Ureter (tissue), 1 donor: ENCODE results near the gene GPR143. TPM values are rescaled to one million over a fixed set of nuclear protein-coding genes. Genes with fewer than 3 reads are reported as not detected.
A peak's percentile ranks its signal among the peaks of the same experiment; 100 is the strongest.
"Not testable (repeated sequence)": the region's sequence is repeated elsewhere in the genome, so short reads cannot be mapped to it uniquely, and the experiment has no call there.

ENCODE experiments used
- DNase-seq: peaks from one replicate; pipeline ENCODE4 v3.0.0-alpha.2; 2020; ENCODE audit warnings: low spot score
- total RNA-seq: library from RNA; stranded (reverse); gene quantifications from one replicate; pipeline ENCODE4 v1.2.4, GENCODE V29; 2023
- donor health status: DM: yes; HTN: yes; CAD: no.

Gene GPR143
- total RNA-seq, 1 donor from 2014 or later, result 3.7 TPM

GRCh38 chrX:9768321-9768839 is 2.7 kb upstream of the GPR143 start:
- DNase-seq, result not testable (repeated sequence)

DNA sequence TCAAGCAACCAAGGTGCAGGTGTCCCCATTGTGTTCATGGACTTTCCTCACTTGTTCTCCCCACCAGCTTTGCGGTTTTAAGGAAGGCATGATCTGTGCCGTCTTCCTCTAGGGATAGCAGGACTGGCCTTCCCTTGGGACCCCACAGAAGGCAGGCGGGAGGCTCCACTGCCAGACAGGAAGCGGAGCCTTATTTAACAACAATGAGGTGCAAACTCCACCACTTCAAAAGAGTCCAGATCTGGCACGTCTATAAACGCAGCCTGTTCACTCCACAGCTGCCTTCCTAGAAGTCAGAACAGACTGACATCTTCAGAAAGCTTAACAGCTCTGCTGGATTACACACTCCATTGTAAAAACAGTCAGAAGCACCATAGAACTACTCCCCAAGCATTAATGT is 1.7 kb upstream of the GPR143 start:
- no peak for DNase-seq

- no peak for DNase-seq
These were observed 443 bp downstream of the GPR143 start for GRCh38 chrX:9765072-9765736.

GRCh38 chrX:9759337-9759736 is 6.3 kb downstream of the GPR143 start:
- no peak for DNase-seq

- no peak for DNase-seq
These were observed 7.5 kb downstream of the GPR143 start for GRCh38 chrX:9758021-9758638.

DNA sequence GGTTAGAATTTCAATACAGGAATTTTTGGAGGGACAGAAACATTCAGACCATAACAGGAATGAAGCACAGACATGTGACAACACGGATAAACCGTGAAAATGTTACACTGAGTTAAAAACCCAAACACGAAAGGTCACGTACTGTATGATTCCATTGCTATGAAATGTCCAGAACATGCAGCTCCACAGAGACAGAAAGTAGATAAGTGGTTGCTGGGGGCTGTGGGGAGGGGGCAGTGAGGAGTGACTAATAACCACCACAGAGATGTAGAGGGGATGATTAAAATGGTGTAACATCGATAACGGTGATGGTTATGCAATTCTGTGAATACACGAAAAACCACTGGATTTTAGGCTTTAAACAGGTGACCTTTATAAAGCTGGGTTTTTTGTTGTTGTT is 8.3 kb downstream of the GPR143 start:
- no peak for DNase-seq

- DNase-seq, result no peak
These were observed 16.4 kb downstream of the GPR143 start for GRCh38 chrX:9749146-9749692.

DNA sequence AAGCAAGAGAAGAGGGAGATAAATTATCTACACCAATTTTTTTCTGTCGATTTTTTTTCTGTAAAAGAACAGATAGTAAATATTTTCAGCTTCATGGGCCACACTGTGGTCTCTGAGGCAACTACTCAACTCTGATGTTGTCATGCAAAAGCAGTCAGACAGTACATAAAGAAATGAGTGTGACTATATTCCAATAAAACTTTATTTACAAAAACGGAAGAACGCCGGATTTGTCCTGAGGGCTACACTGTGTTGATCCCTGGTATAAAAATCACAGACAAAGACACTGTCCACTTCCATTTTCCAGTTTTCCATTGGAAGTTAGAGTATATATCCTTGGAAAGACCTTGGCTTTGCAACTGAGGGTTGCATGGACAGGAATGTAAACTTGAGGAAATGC is 18.0 kb downstream of the GPR143 start:
- DNase-seq, result no peak

DNA sequence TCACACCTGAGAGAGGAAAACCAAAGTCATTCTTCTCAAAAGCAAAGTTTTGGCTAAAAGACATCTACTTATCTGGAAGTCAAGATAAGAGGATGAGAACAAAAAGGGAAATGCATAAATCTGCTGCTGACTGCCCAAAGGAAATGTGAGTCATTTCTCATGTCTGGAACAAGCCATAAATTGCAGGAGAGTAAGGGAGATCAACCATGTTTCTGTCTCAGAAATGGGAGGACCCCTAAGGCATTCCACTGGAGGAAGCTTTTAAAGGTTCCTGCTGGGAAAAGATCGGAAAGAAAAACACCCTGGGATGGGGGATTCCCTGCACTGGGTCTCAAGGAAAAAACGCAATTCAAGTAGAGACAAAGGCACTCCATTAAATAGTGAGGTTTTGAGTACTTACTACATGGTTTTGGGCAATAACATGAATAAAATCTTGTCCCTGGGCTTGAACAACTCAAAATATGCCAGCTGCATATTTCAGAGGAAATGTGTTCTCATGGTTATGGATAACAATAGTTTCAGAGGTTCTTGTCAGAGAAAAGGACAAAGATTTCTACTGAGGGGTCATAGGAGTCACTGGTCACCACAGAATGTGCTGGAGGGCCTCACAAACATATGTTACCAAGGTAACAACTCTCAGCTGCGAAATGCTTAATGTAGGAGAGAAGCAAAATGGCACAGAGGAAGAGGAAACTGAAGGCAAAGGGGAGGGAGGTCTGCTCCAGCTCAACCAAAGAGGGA is 19.3 kb downstream of the GPR143 start:
- no peak for DNase-seq

DNA sequence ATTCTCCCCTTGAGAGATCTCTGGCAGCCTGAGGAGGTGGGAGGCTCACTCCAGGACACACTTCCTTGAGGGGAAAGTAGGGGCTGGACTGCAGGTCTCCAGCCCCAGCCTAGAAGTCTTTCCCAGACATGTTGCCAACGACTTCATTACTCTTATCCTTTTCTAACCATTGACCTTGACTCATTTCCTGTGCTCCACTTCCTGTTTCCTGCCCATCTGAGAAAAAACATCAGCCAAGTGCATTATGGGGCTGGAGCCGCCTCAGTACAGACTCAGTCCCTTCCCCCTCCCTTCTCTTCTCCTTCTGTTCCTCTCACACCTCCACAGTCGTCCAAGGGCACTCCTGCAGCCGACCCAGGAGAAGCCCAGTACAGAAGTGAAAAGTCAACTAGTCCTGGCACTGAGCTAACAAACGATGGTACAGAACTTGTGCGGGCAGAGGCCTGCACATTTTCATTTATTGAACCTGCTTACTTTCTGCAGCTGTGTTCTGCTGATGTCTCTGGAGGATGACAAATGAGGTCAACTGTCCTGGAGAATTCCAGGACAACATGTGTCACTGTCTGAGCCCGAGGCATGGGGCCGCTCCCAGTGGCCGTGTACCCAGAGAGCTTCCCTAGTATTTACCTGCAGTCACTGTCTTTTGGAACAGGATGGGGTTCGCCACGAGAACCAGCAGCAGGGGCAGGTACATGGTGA is 20.1 kb downstream of the GPR143 start:
- no peak for DNase-seq

GRCh38 chrX:9739130-9739529 is 26.5 kb downstream of the GPR143 start:
- DNase-seq, result no peak

DNA sequence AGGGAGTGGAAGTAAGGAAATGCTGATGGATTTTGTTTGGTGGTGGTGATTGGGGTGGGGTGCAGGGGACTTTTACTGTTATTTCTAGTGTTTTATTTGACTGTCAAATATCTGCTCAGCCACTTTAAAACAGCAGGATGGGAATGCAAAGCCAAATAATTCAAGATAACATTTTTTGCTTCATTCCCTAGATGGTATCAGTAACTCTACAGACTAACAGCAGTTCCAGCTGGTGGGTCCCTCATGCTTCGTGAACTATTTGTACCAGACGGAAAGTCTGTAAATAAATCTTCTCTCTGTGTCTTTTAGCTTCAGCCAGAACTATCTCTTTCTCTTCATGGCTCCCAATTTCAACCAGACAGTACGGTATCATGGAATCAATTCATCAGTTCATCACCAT is 27.5 kb downstream of the GPR143 start:
- DNase-seq, result no peak

- DNase-seq, result no peak
These were observed 28.3 kb downstream of the GPR143 start for GRCh38 chrX:9737363-9737762.

GRCh38 chrX:9730752-9731151 is 34.9 kb downstream of the GPR143 start:
- no peak for DNase-seq

DNA sequence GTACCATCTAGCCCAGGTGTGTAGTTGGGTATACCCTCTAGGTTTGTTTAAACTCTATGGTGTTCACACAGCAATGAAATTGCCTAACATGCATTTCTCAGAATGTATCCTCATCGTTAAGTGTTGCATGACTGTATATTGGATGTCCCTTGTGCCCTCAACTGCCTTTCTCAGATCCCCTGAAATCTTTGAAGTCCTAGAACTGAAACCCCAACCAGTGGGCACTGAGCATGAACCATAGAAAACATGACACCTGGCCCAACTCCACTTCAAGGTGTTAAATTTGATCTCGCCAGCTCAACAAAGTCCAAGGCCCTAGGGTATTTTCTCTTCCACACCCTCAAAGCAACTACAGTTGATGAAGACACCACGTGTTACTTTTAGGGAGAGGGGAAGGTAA is 35.6 kb downstream of the GPR143 start:
- no peak for DNase-seq

DNA sequence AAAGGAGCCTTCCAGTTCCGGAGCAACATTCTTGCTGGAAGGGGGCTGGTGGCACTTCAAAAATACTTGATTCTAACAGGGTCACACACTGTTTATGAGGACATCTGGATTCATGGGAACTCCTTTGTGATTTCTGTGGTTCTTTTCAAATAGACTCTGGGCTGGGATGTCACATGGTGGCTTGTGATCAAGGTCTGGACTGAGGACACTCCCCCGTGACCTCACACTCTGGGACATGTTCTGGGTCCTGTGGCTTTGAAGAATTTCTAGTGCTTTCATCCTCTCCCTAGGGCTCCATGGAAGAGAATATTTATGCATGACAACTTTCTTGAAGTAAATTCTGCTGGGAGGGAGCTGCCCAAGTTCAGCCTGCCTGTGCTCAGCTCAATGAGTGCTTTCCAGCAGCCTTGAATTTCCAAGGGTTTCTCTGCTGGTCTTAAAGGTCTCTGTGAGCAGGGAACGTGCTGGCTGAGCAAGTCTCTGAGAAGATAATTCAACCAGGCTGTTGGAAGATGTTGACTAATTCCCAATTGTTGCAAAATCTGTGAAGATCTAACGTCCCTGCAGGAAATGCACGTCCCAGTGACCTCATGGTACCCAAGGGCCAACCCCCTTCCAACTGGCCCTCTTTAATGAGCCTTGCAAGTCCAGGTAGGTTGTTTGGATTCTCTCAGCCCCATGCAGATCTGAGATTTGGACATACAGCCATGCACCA is 36.3 kb downstream of the GPR143 start:
- no peak for DNase-seq

DNA sequence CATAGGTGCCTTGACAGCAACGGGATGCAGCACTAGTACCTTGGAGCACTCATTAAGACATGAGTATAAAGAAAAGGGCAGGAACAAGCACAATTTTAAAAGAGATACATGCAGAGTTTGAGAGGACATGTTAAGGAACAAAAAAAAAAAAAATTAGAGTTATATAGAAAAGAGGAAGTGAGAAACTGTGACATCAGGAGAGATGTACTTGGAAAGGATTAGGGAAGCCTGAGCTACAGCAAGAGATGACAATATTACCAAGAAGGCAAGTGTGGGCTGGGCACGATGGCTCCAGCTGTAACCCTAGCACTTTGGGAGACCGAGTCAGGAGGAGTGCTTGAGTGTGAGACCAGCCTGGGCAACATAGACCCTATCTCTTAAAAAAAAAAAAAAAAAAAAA is 37.4 kb downstream of the GPR143 start:
- DNase-seq, result no peak

DNA sequence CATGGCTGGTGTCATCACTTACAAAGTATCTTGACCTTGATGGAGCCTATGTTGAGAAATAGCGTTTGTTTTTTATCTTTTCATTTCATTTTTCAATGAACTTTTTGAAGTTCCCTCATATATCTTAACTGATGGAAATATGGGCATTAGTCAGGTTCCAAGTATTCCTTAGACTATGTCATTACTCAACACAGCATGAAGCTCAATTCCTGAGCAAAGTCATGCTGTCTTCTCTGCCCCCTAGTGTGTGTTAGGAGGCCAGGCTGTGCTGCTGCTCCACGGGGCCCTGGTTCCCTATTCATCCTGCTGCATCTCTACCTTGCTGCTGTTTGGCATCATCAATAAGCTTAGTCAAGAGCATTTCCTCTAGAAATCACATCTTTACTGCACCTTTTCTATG is 40.9 kb downstream of the GPR143 start:
- DNase-seq, result no peak

- DNase-seq, result no peak
These were observed 48.3 kb downstream of the GPR143 start for GRCh38 chrX:9717376-9717775.

DNA sequence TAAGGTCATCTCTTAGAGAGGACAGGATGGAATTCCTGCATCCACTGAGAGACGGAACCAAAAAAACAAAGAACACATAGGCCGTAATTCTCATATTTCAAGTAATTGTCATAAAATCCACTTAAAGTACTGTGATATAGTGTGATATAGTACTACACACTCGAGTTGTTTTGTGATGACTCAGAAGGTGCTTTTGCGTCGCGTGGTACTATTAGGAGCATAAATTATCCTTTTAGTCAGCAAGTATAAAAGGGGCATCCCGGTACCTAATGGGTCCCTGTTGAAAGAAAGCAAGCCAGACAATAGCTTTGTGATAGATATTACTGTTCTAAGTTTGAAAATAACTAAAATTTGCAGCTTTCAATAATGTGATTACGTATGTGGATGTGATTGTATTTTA is 55.3 kb downstream of the GPR143 start:
- no peak for DNase-seq

GRCh38 chrX:9708923-9709553 is 56.6 kb downstream of the GPR143 start:
- DNase-seq, result peak; percentile 77
